ENCODE results near the gene OSBPL5.

OSBPL5 gene

GRCh38 chr11:3135481-3136440, 29.3 kb downstream of the OSBPL5 start:
- DNase-seq (ENCODE audit: low read depth in 2 of 3, low spot score in 2 of 3) = no peak

GRCh38 chr11:3134651-3135480, 30.2 kb downstream of the OSBPL5 start:
- DNase-seq (ENCODE audit: low read depth in 2 of 3, low spot score in 2 of 3) = no peak

GRCh38 chr11:3134218-3134621, 30.9 kb downstream of the OSBPL5 start:
- no peak for DNase-seq (ENCODE audit: low read depth in 2 of 3, low spot score in 2 of 3)

- DNase-seq (ENCODE audit: low read depth in 2 of 3, low spot score in 2 of 3) = no peak
These were observed 31.6 kb downstream of the OSBPL5 start for GRCh38 chr11:3133261-3134217.

GRCh38 chr11:3132831-3133260, 32.3 kb downstream of the OSBPL5 start:
- DNase-seq (ENCODE audit: low read depth in 2 of 3, low spot score in 2 of 3) = no peak

GRCh38 chr11:3132271-3132781, 32.8 kb downstream of the OSBPL5 start:
- no peak for DNase-seq (ENCODE audit: low read depth in 2 of 3, low spot score in 2 of 3)

- DNase-seq (ENCODE audit: low read depth in 2 of 3, low spot score in 2 of 3) = no peak
These were observed 33.7 kb downstream of the OSBPL5 start for GRCh38 chr11:3131330-3131941.

GRCh38 chr11:3130269-3131071, 34.6 kb downstream of the OSBPL5 start:
- no peak for DNase-seq (ENCODE audit: low read depth in 2 of 3, low spot score in 2 of 3)

- no peak for DNase-seq (ENCODE audit: low read depth in 2 of 3, low spot score in 2 of 3)
These were observed 35.4 kb downstream of the OSBPL5 start for GRCh38 chr11:3129591-3130268.

GRCh38 chr11:3129181-3129590, 35.9 kb downstream of the OSBPL5 start:
- DNase-seq (ENCODE audit: low read depth in 2 of 3, low spot score in 2 of 3) = no peak

GRCh38 chr11:3128356-3129180, 36.5 kb downstream of the OSBPL5 start:
- DNase-seq (ENCODE audit: low read depth in 2 of 3, low spot score in 2 of 3) = no peak

- DNase-seq (ENCODE audit: low read depth in 2 of 3, low spot score in 2 of 3) = no peak
These were observed 37.3 kb downstream of the OSBPL5 start for GRCh38 chr11:3127706-3128355.

- no peak for DNase-seq (ENCODE audit: low read depth in 2 of 3, low spot score in 2 of 3)
These were observed 38.0 kb downstream of the OSBPL5 start for GRCh38 chr11:3126901-3127691.

GRCh38 chr11:3126207-3126865, 38.8 kb downstream of the OSBPL5 start:
- DNase-seq (ENCODE audit: low read depth in 2 of 3, low spot score in 2 of 3) = no peak

GRCh38 chr11:3124821-3125220, 40.3 kb downstream of the OSBPL5 start:
- DNase-seq (ENCODE audit: low read depth in 2 of 3, low spot score in 2 of 3) = no peak
